Smooth muscle cell (in vitro differentiated cells): Measurements from ENCODE around the gene EFHC1. TPM values are rescaled to one million over a fixed set of nuclear protein-coding genes. Genes with fewer than 3 reads are reported as not detected.

Experiments
- DNase-seq: peaks from one replicate; lab custom pipeline; 2025; ENCODE audit not compliant: unreplicated experiment; lab: John Stamatoyannopoulos, UW
- H2AFZ ChIP-seq: fragments of 200-600 bp; sonication (generic); 2 replicates; pipeline ENCODE4 v1.6.0; 2016; ENCODE audit warnings: antibody characterized with exemption, low read depth, mild to moderate bottlenecking
- H3F3A ChIP-seq: fragments of 200-600 bp; sonication (generic); 2 replicates; pipeline ENCODE4 v1.6.0; 2017; ENCODE audit warnings: antibody characterized with exemption, low read depth
- H3K27ac ChIP-seq: fragments of 200-600 bp; sonication (generic); 2 replicates; pipeline ENCODE4 v1.5.1; 2016; ENCODE audit warnings: low read depth, mild to moderate bottlenecking
- H3K27me3 ChIP-seq: fragments of 200-600 bp; sonication (generic); 2 replicates; pipeline ENCODE4 v1.6.1; 2016; ENCODE audit warnings: low read depth, mild to moderate bottlenecking
- H3K36me3 ChIP-seq: fragments of 200-600 bp; sonication (generic); 2 replicates; pipeline ENCODE4 v1.5.1; 2016; ENCODE audit warnings: low read depth
- H3K4me1 ChIP-seq: fragments of 200-600 bp; sonication (generic); 2 replicates; pipeline ENCODE4 v1.5.1; 2016; ENCODE audit warnings: low read depth
- H3K4me2 ChIP-seq: fragments of 200-600 bp; sonication (generic); 2 replicates; pipeline ENCODE4 v1.6.0; 2016; ENCODE audit warnings: mild to moderate bottlenecking
- H3K4me3 ChIP-seq: fragments of 200-600 bp; sonication (generic); 2 replicates; pipeline ENCODE4 v1.5.1; 2016; ENCODE audit warnings: mild to moderate bottlenecking
- H3K79me2 ChIP-seq: fragments of 200-600 bp; sonication (generic); 2 replicates; pipeline ENCODE4 v1.6.0; 2016; ENCODE audit warnings: low read depth, mild to moderate bottlenecking
- H3K9ac ChIP-seq: fragments of 200-600 bp; sonication (generic); 2 replicates; pipeline ENCODE4 v1.6.0; 2016; ENCODE audit warnings: low read depth
- H3K9me3 ChIP-seq: fragments of 200-600 bp; sonication (generic); replicated peaks from 2 replicates; pipeline ENCODE4 v1.5.1; 2016; ENCODE audit warnings: low read depth
- H4K20me1 ChIP-seq: fragments of 200-600 bp; sonication (generic); 2 replicates; pipeline ENCODE4 v1.6.0; 2016; ENCODE audit warnings: low read depth
- CTCF ChIP-seq: fragments of 200-600 bp; sonication (generic); IDR thresholded peaks from 2 replicates; pipeline ENCODE4 v1.5.1; 2017; ENCODE audit warnings: borderline replicate concordance, mild to moderate bottlenecking, antibody characterized with exemption; ENCODE audit not compliant: insufficient read depth, poor library complexity, severe bottlenecking
- WGBS: methylation state at CpG from one replicate; pipeline ENCODE4 v1.1.7; 2016; ENCODE audit warnings: low lambda C conversion rate; 5-methylcytosine and 5-hydroxymethylcytosine counted together
- polyA plus RNA-seq: library from polyadenylated mRNA; unstranded; fragments of >200 nt; fragmentation: Nextera tagmentation; extraction: Ambion mirVana; gene quantifications from 2 replicates; pipeline ENCODE4 v1.2.1, GENCODE V29; 2016
- total RNA-seq: library from RNA; depleted of rRNA; stranded (reverse); fragments of >200 nt; gene quantifications from 2 replicates; pipeline ENCODE4 v1.2.3, GENCODE V29; 2014

The EFHC1 gene
- total and polyA plus RNA-seq, 2 experiments from 2014 or later: 11.0 to 25.9 TPM

GRCh38 chr6:52532457-52532856, 112.3 kb downstream of the EFHC1 start:
- peak overlapping the region; percentile 65 for H3K4me2 ChIP-seq
- peaks cover 19% of the 10 kb centered on the region for H3K79me2 ChIP-seq
- H3K36me3 ChIP-seq: no peaks in the 10 kb centered on the region
- no peaks in the 10 kb centered on the region for H4K20me1 ChIP-seq
- 75% methylated on average over 2 of the region's 2 CpGs for WGBS
- H3F3A ChIP-seq: no peaks in the 10 kb centered on the region
- no peaks in the 10 kb centered on the region for H3K9me3 ChIP-seq
- DNase-seq: no peak
- H3K27me3 ChIP-seq: no peaks in the 10 kb centered on the region
- no peak for TF ChIP-seq CTCF
- peak overlapping the region; percentile 53 for H3K27ac ChIP-seq
- H3K4me3 ChIP-seq: no peak overlapping the region
- H3K4me1 ChIP-seq: peaks cover 5% of the 10 kb centered on the region
- no peak overlapping the region for H2AFZ ChIP-seq
- H3K9ac ChIP-seq: no peak overlapping the region

GRCh38 chr6:52533491-52533890, 113.3 kb downstream of the EFHC1 start:
- peaks cover 5% of the 10 kb centered on the region for H3K4me1 ChIP-seq
- H3K4me3 ChIP-seq: no peak overlapping the region
- H2AFZ ChIP-seq: no peak overlapping the region
- no peaks in the 10 kb centered on the region for H3F3A ChIP-seq
- no peak overlapping the region for H3K9ac ChIP-seq
- H3K9me3 ChIP-seq: no peaks in the 10 kb centered on the region
- no peaks in the 10 kb centered on the region for H3K36me3 ChIP-seq
- H3K27me3 ChIP-seq: no peaks in the 10 kb centered on the region
- 98% methylated on average over 2 of the region's 2 CpGs for WGBS
- no peak overlapping the region for H3K4me2 ChIP-seq
- H3K27ac ChIP-seq: no peak overlapping the region
- DNase-seq: no peak
- no peak for TF ChIP-seq CTCF
- no peaks in the 10 kb centered on the region for H4K20me1 ChIP-seq
- H3K79me2 ChIP-seq: peaks cover 27% of the 10 kb centered on the region

- no peaks in the 10 kb centered on the region for H3K27me3 ChIP-seq
- no peak for DNase-seq
- no peaks in the 10 kb centered on the region for H3K9me3 ChIP-seq
- no peak overlapping the region for H2AFZ ChIP-seq
- 98% methylated on average over 5 of the region's 5 CpGs for WGBS
- no peaks in the 10 kb centered on the region for H4K20me1 ChIP-seq
- peaks cover 27% of the 10 kb centered on the region for H3K79me2 ChIP-seq
- no peaks in the 10 kb centered on the region for H3F3A ChIP-seq
- H3K27ac ChIP-seq: no peak overlapping the region
- H3K4me2 ChIP-seq: no peak overlapping the region
- no peak overlapping the region for H3K9ac ChIP-seq
- no peak for TF ChIP-seq CTCF
- H3K4me3 ChIP-seq: no peak overlapping the region
- no peaks in the 10 kb centered on the region for H3K36me3 ChIP-seq
- peaks cover 12% of the 10 kb centered on the region for H3K4me1 ChIP-seq
Observed at GRCh38 chr6:52534363-52534762, 114.2 kb downstream of the EFHC1 start.

GRCh38 chr6:52534966-52535390, 114.8 kb downstream of the EFHC1 start:
- DNase-seq: no peak
- H3K27ac ChIP-seq: no peak overlapping the region
- no peaks in the 10 kb centered on the region for H3F3A ChIP-seq
- H2AFZ ChIP-seq: no peak overlapping the region
- H3K4me2 ChIP-seq: no peak overlapping the region
- WGBS: 91% methylated on average over 3 of the region's 3 CpGs
- no peak overlapping the region for H3K9ac ChIP-seq
- TF ChIP-seq CTCF: no peak
- H3K4me3 ChIP-seq: no peak overlapping the region
- H4K20me1 ChIP-seq: no peaks in the 10 kb centered on the region
- no peaks in the 10 kb centered on the region for H3K9me3 ChIP-seq
- peaks cover 13% of the 10 kb centered on the region for H3K4me1 ChIP-seq
- H3K27me3 ChIP-seq: no peaks in the 10 kb centered on the region
- no peaks in the 10 kb centered on the region for H3K36me3 ChIP-seq
- peaks cover 27% of the 10 kb centered on the region for H3K79me2 ChIP-seq
